Kidney (tissue), 14 donors: ENCODE results near the gene XIAP. TPM values are rescaled to one million over a fixed set of nuclear protein-coding genes. Genes with fewer than 3 reads are reported as not detected.

Experiments used
- DNase-seq, 5 donors: peaks; one replicate each; pipeline ENCODE4 v3.0.0-alpha.2; 2013 to 2020
- FAIRE-seq: peaks from 2 replicates; lab custom pipeline; 2012; peaks lifted over from hg19 to GRCh38; lab: Jason Lieb, UNC
- H3K27ac ChIP-seq, 2 donors: one replicate each; pipeline ENCODE4 v1.7.0; 2013; ENCODE audit warnings: low read depth in 2 of 2, low read length in 2 of 2, inconsistent platforms in 1 of 2
- H3K27me3 ChIP-seq: one replicate; pipeline ENCODE4 v1.7.1; 2013; ENCODE audit warnings: low read length, inconsistent platforms; ENCODE audit not compliant: control insufficient read depth, insufficient read depth
- H3K36me3 ChIP-seq, 3 donors: one replicate each; pipeline versions ENCODE4 v1.7.0 to v1.7.1; 2013; ENCODE audit warnings: low read length in 3 of 3, control low read depth in 1 of 3, inconsistent platforms in 1 of 3; ENCODE audit not compliant: insufficient read depth in 3 of 3, control insufficient read depth in 2 of 3
- H3K4me1 ChIP-seq, 3 donors: one replicate each; pipeline versions ENCODE4 v1.7.0 to v1.7.1; 2013; ENCODE audit warnings: low read length in 3 of 3, inconsistent platforms in 1 of 3, low read depth in 1 of 3; ENCODE audit not compliant: control insufficient read depth in 2 of 3, insufficient read depth in 2 of 3
- H3K4me3 ChIP-seq, 3 donors: one replicate each; pipeline versions ENCODE4 v1.7.0 to v1.8.1; 2013; ENCODE audit warnings: low read length in 3 of 3, control low read depth in 1 of 3, inconsistent platforms in 1 of 3
- H3K9ac ChIP-seq, 3 donors: one replicate each; pipeline versions ENCODE4 v1.7.0 to v1.7.1; 2013; ENCODE audit warnings: low read length in 3 of 3, control low read depth in 1 of 3, inconsistent platforms in 1 of 3
- H3K9me3 ChIP-seq, 3 donors: one replicate each; pipeline versions ENCODE4 v1.7.0 to v1.7.1; 2013; ENCODE audit warnings: low read length in 3 of 3, control low read depth in 1 of 3, inconsistent platforms in 1 of 3; ENCODE audit not compliant: control insufficient read depth in 2 of 3, insufficient read depth in 1 of 3
- intact Hi-C: fragments of 100-400 bp; cut with DNase I; formaldehyde crosslinking; loops from one replicate; pipeline ENCODE4 v1.11.1; 2022
- polyA plus RNA-seq: library from polyadenylated mRNA; stranded (reverse); fragments of 350-450 nt; fragmentation: Illumina TruSeq; extraction: RNeasy Lipid Tissue Mini Kit (QIAGEN cat#74804); gene quantifications from one replicate; pipeline ENCODE4 v1.2.3, GENCODE V29; 2014; ENCODE audit warnings: low read depth, low replicate concordance; ENCODE audit not compliant: insufficient read depth
- total RNA-seq: library from RNA; stranded (reverse); fragmentation: NEBNext Ultra II Directional; extraction: Animal tissue kit (Norgen Biotek cat#: 25700); gene quantifications from one replicate; pipeline ENCODE4 v1.2.1, GENCODE V29; 2021
- TF ChIP-seq, protein P1 (sequence below): IDR thresholded peaks from 3 replicates; pipeline ENCODE4 v1.5.1; 2012; ENCODE audit warnings: mild to moderate bottlenecking, moderate library complexity, borderline replicate concordance; ENCODE audit not compliant: insufficient read depth; ENCODE audit errors: extremely low read depth
- donor health status: control.
- donor health status: control.
- donor health status: control.
- donor health status: control.
- donor health status: control.
- donor health status: DM: yes; HTN: yes; CAD: no.
- donor health status: Normal renal cell carcinoma (clear cell type).

The XIAP gene
- total and polyA plus RNA-seq, 2 donors from 2014 or later = 29.0 to 70.9 TPM

DNA sequence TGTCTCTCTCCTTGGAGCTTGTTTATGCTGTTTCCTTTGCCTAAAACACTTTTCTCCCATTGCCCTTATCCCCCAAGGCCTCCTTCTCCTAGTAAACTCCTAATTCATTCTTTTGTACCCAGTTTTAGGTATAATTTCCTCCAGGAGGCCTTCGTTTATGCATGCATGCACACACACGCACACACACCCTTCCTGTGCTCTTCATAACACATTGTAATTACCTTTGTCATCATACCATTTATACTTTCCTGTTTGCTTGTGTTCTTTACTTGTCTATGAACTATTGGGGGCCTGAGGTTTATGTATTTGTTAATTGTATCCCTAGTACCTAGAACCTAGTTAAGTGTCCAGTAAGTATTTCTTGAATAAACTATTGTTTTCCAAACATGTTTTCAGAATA lies 45.5 kb downstream of the XIAP start:
- no peaks in the 10 kb centered on the region for H3K27me3 ChIP-seq
- H3K4me3 ChIP-seq = no peak overlapping the region
- no peak overlapping the region for H3K27ac ChIP-seq
- H3K4me1 ChIP-seq = peaks cover 0 to 2% (median 0%) of the 10 kb centered on the region in 3 donors
- no peak overlapping the region for H3K9ac ChIP-seq
- no peak for FAIRE-seq
- no peaks in the 10 kb centered on the region for H3K36me3 ChIP-seq
- H3K9me3 ChIP-seq = no peaks in the 10 kb centered on the region
- intact Hi-C loops = no loop called here
- TF ChIP-seq, protein P1, sequence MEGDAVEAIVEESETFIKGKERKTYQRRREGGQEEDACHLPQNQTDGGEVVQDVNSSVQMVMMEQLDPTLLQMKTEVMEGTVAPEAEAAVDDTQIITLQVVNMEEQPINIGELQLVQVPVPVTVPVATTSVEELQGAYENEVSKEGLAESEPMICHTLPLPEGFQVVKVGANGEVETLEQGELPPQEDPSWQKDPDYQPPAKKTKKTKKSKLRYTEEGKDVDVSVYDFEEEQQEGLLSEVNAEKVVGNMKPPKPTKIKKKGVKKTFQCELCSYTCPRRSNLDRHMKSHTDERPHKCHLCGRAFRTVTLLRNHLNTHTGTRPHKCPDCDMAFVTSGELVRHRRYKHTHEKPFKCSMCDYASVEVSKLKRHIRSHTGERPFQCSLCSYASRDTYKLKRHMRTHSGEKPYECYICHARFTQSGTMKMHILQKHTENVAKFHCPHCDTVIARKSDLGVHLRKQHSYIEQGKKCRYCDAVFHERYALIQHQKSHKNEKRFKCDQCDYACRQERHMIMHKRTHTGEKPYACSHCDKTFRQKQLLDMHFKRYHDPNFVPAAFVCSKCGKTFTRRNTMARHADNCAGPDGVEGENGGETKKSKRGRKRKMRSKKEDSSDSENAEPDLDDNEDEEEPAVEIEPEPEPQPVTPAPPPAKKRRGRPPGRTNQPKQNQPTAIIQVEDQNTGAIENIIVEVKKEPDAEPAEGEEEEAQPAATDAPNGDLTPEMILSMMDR = no peak
- DNase-seq = no peak

DNA sequence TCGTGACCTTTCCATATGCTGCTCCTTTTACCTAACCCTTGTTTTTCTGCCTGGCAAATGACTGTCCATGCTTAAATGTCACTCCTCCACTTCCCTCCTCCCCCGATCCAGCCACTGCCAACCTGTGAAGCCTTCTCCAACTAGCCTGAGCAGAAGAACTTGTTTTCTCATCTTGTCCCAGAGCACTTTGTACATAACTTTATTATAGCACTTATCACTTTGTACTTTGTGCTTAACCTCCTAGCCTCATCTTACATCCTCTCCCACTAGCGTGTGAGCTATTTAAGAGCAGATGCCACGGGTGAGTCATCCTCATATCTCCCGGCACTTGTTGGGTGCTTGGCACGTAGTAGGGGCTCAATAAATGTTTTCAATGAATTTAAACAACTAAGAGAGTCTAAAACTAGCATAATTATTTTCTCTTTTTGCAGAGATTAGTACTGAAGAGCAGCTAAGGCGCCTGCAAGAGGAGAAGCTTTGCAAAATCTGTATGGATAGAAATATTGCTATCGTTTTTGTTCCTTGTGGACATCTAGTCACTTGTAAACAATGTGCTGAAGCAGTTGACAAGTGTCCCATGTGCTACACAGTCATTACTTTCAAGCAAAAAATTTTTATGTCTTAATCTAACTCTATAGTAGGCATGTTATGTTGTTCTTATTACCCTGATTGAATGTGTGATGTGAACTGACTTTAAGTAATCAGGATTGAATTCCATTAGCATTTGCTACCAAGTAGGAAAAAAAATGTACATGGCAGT lies 46.9 kb downstream of the XIAP start:
- H3K9ac ChIP-seq = no peak overlapping the region
- TF ChIP-seq, protein P1 = no peak
- H3K4me1 ChIP-seq = peaks cover 0 to 2% (median 0%) of the 10 kb centered on the region in 3 donors
- H3K27me3 ChIP-seq = no peaks in the 10 kb centered on the region
- no peak overlapping the region for H3K27ac ChIP-seq
- FAIRE-seq = no peak
- no peaks in the 10 kb centered on the region for H3K9me3 ChIP-seq
- no peak overlapping the region for H3K4me3 ChIP-seq
- intact Hi-C loops = no loop called here
- no peaks in the 10 kb centered on the region for H3K36me3 ChIP-seq
- DNase-seq = no peak

DNA sequence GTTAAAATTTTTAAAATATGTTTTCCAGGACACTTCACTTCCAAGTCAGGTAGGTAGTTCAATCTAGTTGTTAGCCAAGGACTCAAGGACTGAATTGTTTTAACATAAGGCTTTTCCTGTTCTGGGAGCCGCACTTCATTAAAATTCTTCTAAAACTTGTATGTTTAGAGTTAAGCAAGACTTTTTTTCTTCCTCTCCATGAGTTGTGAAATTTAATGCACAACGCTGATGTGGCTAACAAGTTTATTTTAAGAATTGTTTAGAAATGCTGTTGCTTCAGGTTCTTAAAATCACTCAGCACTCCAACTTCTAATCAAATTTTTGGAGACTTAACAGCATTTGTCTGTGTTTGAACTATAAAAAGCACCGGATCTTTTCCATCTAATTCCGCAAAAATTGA lies 49.7 kb downstream of the XIAP start:
- Histone ChIP-seq H3K4me3 (no peak overlapping the region), H3K4me1 (peaks cover 0 to 2% (median 0%) of the 10 kb centered on the region in 3 donors), H3K27me3 (no peaks in the 10 kb centered on the region), H3K27ac (no peak overlapping the region), H3K36me3 (no peaks in the 10 kb centered on the region), H3K9me3 (no peaks in the 10 kb centered on the region), H3K9ac (no peak overlapping the region)
- intact Hi-C loops = no loop called here
- TF ChIP-seq, protein P1 = no peak
- no peak for FAIRE-seq
- no peak for DNase-seq
